Kidney (tissue), 2 donors: ENCODE data around the gene TNIP1. TPM values are rescaled to one million over a fixed set of nuclear protein-coding genes. Genes with fewer than 3 reads are reported as not detected.

Source experiments
- polyA plus RNA-seq: library from polyadenylated mRNA; stranded (reverse); fragments of 350-450 nt; fragmentation: Illumina TruSeq; extraction: RNeasy Lipid Tissue Mini Kit (QIAGEN cat#74804); gene quantifications from one replicate; pipeline ENCODE4 v1.2.3, GENCODE V29; 2014; ENCODE audit warnings: low read depth, low replicate concordance; ENCODE audit not compliant: insufficient read depth
- total RNA-seq: library from RNA; stranded (reverse); fragmentation: NEBNext Ultra II Directional; extraction: Animal tissue kit (Norgen Biotek cat#: 25700); gene quantifications from one replicate; pipeline ENCODE4 v1.2.1, GENCODE V29; 2021
- donor health status: DM: yes; HTN: yes; CAD: no.

Gene TNIP1
- total and polyA plus RNA-seq, 2 donors from 2014 or later, result 109 to 132 TPM

Other genes with a start within 250 kb of the TNIP1 start
- 0.44 TPM for gene IRGM, start 234.5 kb downstream of the TNIP1 start, total RNA-seq
- not detected for gene IRGM, start 234.5 kb downstream of the TNIP1 start, polyA plus RNA-seq
- 6.5 TPM for gene ZNF300, start 176.1 kb downstream of the TNIP1 start, total RNA-seq
- 4.0 TPM for gene ZNF300, start 176.1 kb downstream of the TNIP1 start, polyA plus RNA-seq
- gene GPX3, start 60.4 kb downstream of the TNIP1 start, total RNA-seq, result 1,327 TPM
- 27,893 TPM for gene GPX3, start 60.4 kb downstream of the TNIP1 start, polyA plus RNA-seq
- 107 TPM for gene ANXA6, start 76.7 kb upstream of the TNIP1 start, total RNA-seq
- gene ANXA6, start 76.7 kb upstream of the TNIP1 start, polyA plus RNA-seq, result 183 TPM
- 22.8 TPM for gene CCDC69, start 143.1 kb upstream of the TNIP1 start, total RNA-seq
- 11.1 TPM for gene CCDC69, start 143.1 kb upstream of the TNIP1 start, polyA plus RNA-seq
- 29.8 TPM for gene GM2A, start 172.2 kb upstream of the TNIP1 start, total RNA-seq
- gene GM2A, start 172.2 kb upstream of the TNIP1 start, polyA plus RNA-seq, result 13.7 TPM
- gene SLC36A3, start 222.7 kb upstream of the TNIP1 start, total RNA-seq, result not detected
- not detected for gene SLC36A3, start 222.7 kb upstream of the TNIP1 start, polyA plus RNA-seq